Renal cortical epithelial cell (primary cell): ENCODE measurements around the gene SMIM11. TPM values are rescaled to one million over a fixed set of nuclear protein-coding genes. Genes with fewer than 3 reads are reported as not detected.
"Not testable (repeated sequence)": the region's sequence is repeated elsewhere in the genome, so short reads cannot be mapped to it uniquely, and the experiment has no call there.

ENCODE experiments used
- DNase-seq: peaks from one replicate; pipeline ENCODE4 v3.0.0-alpha.2; 2011; ENCODE audit warnings: low read depth
- total RNA-seq: library from RNA; depleted of rRNA; stranded (reverse); fragments of >200 nt; gene quantifications from 2 replicates; pipeline ENCODE4 v1.2.3, GENCODE V29; 2014

The SMIM11 gene
- total RNA-seq, 1 donor from 2014 or later: 3.2 TPM

DNA sequence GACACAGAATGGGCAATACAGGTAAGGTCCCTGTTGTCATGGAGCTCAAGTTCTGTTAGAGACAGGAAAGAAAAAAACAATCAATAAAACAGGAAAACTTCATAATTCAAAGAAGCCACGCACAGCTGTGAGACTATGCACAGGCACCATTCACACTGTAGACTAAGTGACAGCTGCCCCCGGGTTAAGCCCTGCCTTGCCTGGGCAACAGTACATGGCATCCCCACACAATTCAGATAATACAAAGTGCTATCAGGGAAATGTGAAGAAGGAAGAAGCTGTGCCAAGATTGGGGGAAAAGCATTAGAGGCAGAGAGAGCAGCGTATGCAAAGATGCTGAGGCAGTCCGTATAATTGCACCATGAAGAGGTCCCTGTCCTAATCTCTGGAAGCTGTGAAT lies 20.5 kb upstream of the SMIM11 start:
- no peak for DNase-seq

DNA sequence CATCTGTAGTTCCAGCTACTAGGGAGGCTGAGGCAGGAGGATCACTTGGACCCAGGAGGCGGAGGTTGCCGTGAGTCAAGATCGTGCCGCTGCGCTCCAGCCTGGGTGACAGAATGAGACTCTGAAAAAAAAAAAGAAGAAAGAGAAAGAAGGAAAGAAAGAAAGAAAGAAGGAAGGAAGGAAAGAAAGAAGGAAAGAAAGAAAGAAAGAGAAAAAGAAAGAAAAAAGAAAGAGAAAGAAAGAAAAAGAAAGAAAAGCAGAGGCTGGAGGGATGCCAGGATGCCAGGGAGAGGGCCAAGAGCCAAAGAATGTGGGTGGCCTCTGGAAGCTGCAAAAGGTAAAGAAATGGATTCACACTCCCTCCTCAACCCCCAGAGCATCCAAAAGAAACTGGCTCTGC lies 19.7 kb upstream of the SMIM11 start:
- no peak for DNase-seq

DNA sequence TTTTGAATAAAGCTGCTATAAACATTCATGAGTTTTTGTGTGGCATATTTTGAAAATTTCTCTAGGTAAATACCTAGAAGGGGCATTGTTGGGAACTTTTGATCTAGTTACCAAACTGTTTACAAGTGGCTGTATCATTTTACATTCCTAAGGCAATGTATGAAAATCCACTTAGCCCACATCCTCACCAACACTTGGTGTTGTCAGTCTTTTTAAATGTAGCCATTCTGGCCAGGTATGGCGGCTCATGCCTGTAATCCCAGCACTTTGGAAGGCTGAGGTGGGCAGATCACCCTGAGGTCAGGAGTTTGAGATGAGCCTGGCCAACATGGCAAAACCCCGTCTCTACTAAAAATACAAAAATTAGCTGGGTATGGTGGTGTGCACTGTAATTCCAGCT lies 17.4 kb upstream of the SMIM11 start:
- no peak for DNase-seq

DNA sequence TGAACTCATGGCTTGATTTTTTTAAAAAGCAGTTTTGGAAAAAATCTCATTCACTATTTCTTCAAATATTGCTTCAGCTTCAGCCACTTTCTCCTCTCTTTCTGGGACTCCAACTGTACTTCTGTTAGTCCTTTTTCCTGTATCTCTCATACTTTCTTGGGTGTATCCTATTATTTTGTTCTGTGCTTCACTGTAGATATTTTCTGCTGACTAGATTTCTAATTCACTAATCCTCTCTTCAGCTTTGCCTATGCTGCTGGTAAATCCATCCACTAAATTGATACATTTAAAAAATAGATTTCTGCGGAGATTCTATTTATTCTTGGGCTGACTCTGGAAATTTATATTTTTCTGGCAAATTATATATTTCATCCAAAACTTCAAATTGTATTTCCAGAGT lies 16.4 kb upstream of the SMIM11 start:
- DNase-seq: no peak

DNA sequence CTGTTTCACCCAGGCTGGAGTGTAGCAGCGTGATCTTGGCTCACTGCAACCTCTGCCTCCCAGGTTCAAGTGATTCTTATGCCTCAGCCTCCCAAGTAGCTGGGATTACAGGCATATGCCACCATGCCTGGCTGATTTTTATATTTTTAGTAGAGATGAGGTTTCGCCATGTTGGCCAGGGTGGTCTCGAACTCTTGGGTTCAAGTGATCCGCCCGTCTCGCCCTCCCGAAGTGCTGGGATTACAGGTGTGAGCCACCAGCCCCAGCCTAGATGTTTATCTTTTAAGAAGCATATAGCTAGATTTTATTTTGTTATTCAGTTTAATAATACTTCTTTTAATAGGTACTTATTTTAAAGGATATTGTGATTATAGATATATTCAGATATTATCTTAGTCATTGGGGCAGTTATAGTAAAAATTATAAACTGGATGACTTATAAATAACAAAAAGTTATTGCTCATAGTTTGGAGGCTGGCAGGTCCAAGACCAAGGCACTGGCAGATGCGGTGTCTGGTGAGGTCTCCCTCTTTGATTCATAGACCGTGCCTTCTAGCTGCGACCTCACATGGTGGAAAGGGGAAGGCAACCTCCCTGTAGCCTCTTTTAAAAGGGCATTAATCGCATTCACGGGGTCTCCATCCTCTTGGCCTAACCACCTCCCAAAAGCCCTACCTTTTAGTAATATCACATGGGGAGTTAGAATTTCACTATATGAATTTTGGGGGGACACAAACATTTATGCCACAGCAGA lies 14.6 kb upstream of the SMIM11 start:
- DNase-seq: no peak

DNA sequence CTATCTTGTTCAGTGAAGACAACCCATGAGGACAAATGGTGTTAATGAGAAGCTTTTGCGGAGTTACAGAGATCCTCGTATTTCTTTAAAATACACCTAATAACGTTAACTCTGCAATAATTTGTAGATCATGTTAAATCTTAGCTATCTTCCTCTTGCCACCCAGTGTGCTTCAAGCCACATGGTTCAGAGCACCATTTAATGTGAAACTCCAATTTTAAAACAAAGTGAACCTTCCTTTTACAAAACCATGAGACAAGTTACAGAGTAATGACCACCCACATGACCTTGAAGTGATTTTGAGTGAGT lies 13.2 kb upstream of the SMIM11 start:
- no peak for DNase-seq

DNA sequence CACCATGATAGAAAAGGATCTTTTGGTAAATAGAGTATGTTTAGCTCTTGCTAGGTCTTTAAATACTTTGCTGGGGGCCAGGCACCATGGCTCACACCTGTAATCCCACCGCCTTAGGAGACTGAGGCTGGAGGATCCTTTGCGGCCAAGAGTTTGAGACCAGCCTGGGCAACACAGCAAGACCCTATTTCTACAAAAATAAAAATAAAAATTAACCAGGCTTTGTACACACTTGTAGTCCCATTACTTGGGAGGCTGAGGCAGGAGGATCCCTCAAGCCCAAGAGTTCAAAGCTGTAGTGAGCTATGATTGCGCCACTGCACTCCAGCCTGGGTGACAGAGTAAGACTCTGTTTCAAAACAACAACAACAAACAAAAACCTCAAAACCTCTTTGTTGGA lies 12.6 kb upstream of the SMIM11 start:
- DNase-seq: no peak

DNA sequence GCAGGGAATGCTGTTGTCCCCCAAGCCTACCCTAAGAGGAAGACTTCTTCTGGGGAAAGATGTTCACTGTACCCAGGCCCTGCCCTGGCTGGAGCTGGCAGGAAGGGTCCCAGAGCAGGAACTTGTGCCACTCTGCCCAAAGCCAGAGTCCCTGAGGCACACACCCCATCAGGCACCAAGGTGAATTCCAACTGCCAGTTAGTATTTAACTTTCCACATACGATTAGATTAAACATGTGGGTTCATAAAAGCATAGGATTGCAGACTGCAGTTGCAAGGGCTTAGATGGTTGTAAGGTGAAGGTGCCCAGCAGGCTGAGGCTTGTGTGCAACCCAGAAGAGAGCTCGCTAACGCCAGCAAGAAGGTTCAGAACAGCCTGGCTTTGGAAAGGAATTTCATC lies 11.6 kb upstream of the SMIM11 start, which contains the start of gene KCNE2:
Gene KCNE2, plus strand, starts transcription at position 274 of the 400 bp plus-strand sequence. CDS start 6,473 bp downstream, outside the sequence.
- no peak for DNase-seq

DNA sequence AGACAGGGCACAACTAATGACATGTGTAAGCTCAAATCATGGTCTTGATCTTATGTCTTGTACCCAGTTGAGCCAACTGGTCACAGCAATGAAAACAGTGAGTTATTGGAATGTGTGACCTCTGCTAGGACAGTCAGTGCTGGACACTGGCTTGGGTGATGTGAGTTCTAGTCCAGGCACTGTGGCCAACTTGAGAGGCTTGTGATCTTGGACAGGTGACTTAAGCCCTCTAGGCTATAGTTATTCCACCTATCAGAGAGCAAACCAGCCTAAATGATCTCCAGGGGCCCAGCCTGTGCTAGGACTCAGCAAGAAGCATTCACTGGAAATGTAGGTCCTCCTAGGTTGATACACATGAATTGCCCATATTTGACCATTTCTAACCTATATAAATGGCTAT lies 10.4 kb upstream of the SMIM11 start:
- DNase-seq: no peak

DNA sequence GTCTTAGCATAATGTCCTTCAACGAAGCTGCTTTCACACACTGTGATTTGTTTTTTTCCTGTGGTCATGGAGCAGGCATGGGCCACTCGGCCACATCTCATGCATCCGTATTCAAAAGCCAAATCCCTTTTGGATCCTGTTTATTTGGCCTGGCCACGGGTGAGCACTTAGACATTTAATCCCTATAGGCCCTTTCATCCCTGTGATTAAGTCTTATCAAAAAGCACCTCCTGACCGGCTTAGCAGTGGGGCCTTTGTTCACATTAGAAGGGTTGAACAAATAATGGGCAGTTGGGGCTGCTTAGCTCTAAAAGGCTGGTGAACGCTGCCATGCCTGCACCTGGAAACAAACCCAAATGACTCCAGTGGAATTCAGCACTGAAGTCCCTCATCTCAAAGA lies 9.5 kb upstream of the SMIM11 start:
- DNase-seq: no peak

DNA sequence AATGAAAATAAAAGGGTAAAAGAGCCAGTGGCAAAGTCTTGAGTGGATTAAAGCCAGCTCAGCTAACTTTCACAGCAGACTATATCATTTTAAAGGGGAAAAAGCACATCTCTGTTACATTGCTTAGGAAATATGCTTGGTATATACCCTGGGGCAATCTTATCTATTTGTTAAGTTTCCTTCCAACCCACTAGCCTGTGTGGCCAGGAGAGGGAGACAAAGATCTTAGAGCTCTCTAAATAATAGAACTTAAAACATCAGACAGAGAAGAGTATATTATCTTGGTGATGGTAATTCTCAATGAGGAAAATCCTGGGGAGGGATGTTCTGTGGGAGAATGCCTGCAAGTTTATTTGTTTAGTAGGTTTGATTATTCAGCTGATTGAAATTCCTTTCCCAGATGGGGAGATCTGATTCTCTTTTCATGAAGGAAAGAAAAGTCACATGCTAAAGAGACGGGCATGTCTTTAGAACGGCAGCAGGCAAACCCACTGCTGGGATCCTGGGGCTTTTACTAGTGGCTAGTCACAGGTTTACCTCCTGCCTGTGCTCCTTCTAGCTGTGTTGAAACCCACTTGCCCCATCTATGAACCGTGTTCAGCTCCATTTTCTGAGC lies 7.9 kb upstream of the SMIM11 start:
- DNase-seq: peak; percentile 80

DNA sequence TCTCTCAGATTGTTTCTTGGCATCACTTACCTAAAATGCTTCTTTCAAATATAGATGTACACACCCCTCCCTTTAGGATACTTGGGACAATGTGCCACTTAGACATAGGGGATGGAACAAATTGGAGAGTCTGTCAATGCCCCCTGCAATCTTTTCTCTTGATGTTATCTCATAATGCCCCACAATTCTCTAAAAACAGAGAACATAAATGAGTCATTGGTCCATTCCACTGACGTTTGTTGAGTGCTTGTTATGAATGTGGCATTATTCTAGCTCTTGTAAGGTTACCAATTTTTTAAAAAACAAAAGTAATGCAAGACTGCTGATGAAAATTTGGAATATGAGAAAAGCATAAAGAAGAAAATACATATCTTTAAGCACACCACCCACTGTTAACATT lies 5.6 kb upstream of the SMIM11 start:
- DNase-seq: no peak

DNA sequence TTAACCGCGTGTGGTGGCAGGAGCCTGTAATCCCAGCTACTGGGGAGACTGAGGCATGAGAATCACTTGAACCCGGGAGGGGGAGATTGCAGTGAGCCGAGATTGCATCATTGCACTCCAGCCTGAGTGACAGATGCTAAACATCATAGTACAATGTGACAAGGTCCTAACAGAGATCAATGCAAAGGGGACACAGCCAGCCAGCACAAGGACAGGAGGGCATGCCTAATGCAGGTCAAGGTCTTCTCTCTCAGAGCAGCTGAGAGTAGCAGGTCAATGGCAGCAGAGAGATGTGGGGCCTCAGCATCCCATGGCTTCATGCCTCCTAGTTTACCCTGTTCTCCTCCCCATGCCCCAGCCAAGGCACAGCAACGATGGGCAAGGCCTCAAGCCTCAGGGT lies 3.0 kb upstream of the SMIM11 start:
- DNase-seq: no peak

DNA sequence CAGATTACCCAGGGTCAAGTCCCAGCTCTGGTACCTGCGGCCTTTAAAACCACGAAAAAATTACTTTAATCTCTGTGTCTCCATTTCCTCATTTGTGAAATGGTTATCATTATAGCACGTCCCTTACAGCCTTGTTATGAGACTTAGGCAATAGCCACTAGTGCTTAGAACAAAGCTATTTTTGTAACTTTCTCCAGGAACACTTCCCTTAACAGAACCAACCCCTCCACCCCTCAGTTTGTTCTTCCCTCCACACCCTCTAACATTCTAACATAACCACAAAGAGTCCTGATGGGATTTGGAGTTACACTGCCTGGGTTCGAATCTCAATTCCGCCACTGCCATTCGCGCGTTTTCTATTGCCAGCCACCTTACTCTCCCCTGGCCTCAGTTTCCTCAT lies 845 bp upstream of the SMIM11 start:
- not testable (repeated sequence) for DNase-seq

DNA sequence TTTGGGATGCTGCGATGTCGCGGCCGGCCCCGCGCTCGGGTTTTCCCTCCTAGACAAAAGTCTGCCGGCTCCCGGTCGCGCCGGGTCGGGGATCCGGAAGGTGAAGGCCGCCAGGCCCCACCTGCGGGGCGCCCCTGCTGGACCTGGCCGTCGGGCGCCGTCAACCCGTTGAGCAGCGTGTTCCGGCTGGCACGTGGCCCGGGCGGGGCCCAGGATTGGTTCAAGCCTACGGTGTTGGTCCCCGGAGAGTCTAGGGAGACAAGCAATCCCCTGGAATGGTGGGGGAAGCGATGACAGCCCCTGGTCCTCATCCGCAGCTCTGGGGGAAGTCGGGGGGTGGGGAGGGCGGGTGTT lies 289 bp downstream of the SMIM11 start:
- DNase-seq: not testable (repeated sequence)

DNA sequence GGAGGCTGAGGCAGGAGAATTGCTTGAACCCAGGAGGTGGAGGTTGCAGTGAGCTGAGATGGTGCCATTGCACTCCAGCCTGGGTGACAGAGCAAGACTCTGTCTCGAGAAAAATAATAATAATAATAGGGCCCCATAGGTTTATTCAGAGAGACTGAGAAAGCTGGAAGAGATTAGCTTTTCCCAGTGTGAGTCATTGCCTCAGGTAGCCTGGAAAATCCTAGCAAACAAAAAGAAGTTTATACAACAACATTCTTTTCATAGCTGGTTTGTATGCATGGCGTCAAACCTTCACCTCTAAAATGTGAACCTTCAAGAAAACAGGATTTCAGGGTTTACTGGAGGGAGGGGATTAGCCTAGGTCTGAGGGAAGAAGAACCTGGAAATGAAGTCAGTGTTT lies 7.8 kb downstream of the SMIM11 start:
- DNase-seq: not testable (repeated sequence)

DNA sequence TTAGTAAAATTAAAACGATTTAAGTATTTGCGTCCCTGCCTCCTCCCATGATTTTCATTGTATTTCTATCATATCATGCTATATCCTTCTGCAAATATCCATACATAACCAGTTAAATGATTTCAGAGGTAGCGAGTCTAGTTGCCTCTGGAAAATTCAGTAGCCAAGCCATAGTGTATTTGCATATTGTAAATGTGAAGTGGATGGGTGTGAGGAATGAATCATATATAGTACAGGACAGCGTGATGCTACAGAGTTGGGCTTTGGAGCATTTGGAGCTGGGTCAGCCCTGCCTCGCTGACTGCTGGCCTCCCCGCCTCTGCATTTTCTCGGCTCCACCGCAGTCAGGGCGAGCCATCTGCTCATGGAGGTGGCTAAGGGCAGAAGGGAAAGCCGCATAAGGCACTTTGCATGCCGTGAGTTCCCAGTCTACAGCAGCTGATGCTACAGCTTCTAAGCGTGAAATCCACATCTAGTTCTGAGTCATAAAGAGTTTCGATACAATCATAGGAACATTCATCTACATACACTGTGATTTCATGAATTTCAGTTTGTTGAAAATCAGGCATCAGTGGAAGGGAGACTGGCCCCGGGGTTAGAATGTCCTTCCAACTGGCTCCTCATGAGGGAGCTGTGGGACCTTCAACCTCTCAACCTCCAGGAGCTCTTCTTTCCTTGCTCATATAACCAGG lies 8.6 kb downstream of the SMIM11 start:
- DNase-seq: not testable (repeated sequence)

DNA sequence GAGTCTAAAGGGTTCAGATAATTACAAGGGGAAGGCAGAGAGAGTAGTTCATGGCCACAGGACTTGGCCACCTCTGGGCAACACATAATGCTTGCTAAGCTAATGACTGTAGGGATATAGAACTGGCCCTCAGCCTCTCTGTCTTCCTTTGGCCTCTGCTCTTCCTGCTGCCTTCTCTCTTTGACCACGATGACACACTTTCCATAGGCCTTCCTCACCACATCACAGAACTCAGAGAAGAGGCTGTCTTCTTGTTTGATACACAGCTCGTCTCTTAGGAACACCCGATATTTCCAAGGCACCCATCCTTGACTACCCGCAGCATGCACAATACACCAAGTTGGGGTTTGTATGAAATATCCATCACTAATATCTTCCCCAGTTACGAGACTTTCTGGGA lies 25.2 kb downstream of the SMIM11 start:
- DNase-seq: not testable (repeated sequence)

DNA sequence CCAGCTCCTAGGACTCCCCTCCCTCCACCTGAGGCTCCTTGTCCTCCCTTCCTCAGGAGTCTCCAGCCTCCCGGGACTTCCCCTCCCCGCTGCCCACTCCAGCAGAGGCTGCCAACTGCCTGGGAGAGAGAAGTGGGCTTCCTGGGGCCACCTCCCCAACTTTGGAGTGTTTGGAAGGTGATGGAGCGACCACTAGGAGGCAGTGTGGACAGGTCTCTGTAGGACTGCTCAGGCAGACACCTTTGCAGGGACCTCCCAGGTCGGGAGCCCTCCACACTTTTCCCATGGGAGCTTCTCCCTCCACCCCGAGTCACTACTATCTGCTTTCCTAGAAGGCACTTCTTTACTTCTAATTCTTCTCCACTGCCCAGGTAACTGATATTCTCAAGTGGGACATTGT lies 29.4 kb downstream of the SMIM11 start:
- not testable (repeated sequence) for DNase-seq

DNA sequence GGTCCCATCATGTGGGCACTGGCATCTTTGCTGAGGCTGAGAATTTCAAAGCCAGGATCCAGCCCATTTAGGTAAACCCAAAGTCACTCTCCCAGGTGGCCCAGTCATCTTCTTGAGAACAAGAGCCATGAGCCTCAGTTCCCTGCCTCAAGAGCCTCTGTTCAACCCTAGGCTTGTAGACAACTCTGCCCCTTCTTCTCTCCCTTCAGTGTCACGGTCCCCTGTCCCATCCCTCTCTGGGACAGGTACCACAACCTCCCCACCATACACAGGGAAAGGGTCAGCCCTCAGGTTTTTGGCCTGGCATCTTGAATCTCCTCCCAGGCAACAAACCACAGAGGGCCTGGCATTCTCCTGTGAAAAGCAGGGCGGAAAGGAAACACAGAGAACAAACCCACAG lies 30.4 kb downstream of the SMIM11 start:
- not testable (repeated sequence) for DNase-seq

DNA sequence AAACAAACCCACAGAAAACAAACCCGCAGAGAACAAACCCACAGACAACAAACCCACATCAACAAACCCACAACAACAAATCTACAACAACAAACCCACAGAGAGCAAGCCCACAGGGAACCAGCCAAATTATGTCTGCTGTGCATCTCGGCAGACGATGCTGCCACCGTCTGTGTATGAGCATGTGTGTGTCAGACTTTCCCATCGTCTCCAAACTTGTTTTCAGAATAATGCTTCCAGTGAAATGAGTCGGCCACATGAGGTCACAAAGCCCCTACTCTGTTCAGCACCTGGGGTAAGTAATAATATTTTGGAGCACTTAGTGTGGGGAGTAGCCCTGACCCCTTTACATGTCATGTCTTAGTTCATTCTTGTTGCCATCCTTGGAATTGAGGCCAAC lies 30.8 kb downstream of the SMIM11 start:
- not testable (repeated sequence) for DNase-seq

DNA sequence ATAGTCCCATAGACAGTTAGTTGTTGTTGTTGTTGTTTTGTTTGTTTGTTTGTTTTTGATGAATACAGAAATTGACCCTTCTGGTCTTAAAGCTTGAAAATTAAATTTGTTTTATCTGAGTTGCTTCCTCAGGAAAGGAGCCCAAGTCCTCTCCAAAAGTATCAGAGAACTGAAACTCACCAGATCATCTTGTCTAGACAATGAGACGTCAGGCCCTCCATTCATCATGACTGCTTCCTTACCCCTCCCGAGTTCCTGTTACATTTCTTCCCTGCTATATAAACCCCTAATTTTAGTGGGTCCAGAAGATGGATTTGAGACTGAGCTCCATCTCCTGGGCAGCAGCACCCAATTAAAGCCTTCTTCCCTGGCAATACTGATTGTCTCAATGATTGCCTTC lies 31.4 kb downstream of the SMIM11 start:
- not testable (repeated sequence) for DNase-seq

DNA sequence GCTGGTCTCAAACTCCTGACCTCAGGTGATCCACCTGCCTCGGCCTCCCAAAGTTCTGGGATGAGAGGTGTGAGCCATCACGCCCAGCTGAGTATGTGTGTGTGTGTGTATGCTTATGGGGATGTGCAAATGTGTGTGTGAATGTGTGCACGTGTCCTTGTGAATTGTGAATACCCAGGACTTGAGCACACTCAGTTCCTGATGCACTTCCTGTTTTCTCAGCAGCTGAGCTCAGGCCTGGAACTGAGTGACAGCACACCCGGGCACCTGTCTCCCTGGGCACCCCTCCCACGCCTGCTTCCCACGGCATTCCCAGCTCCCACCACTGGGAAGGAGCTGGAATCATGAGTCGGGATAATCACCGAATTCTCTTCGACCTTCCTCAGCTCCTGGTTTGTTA lies 32.0 kb downstream of the SMIM11 start:
- DNase-seq: not testable (repeated sequence)
